GM21786 (cell line): Measurements from ENCODE around the gene ZNF618.

Experiments used
- ATAC-seq: cut with Tn5 transposase; IDR thresholded peaks from one replicate; pipeline ENCODE4 v1.9.1; 2021; ENCODE audit not compliant: unreplicated experiment

ZNF618 gene

GRCh38 chr9:114055894-114056293 is 179.8 kb downstream of the ZNF618 start:
- no peak for ATAC-seq

- ATAC-seq = no peak
These were observed 180.4 kb downstream of the ZNF618 start for GRCh38 chr9:114056527-114056926.

GRCh38 chr9:114057161-114057885 is 181.2 kb downstream of the ZNF618 start:
- ATAC-seq = no peak

- ATAC-seq = no peak
These were observed 182.6 kb downstream of the ZNF618 start for GRCh38 chr9:114058688-114059046.

GRCh38 chr9:114059047-114059803 is 183.1 kb downstream of the ZNF618 start:
- no peak for ATAC-seq

GRCh38 chr9:114060070-114060469 is 184.0 kb downstream of the ZNF618 start:
- ATAC-seq = no peak

GRCh38 chr9:114060711-114061110 is 184.6 kb downstream of the ZNF618 start:
- ATAC-seq = no peak

GRCh38 chr9:114061292-114061691 is 185.2 kb downstream of the ZNF618 start:
- no peak for ATAC-seq

- ATAC-seq = no peak
These were observed 185.8 kb downstream of the ZNF618 start for GRCh38 chr9:114061830-114062474.

GRCh38 chr9:114065304-114065703 is 189.2 kb downstream of the ZNF618 start:
- no peak for ATAC-seq

GRCh38 chr9:114069476-114070187 is 193.5 kb downstream of the ZNF618 start:
- ATAC-seq = no peak

GRCh38 chr9:114070188-114071103 is 194.3 kb downstream of the ZNF618 start:
- ATAC-seq = no peak

GRCh38 chr9:114071197-114071795 is 195.2 kb downstream of the ZNF618 start:
- ATAC-seq = no peak

GRCh38 chr9:114072184-114073140 is 196.4 kb downstream of the ZNF618 start:
- no peak for ATAC-seq

- no peak for ATAC-seq
These were observed 199.5 kb downstream of the ZNF618 start for GRCh38 chr9:114075602-114076001.

- no peak for ATAC-seq
These were observed 200.4 kb downstream of the ZNF618 start for GRCh38 chr9:114076237-114077161.

GRCh38 chr9:114077162-114077837 is 201.2 kb downstream of the ZNF618 start:
- no peak for ATAC-seq
